GM12801 (cell line): ENCODE results near the gene RAMACL.

Experiments used
- CTCF ChIP-seq: IDR thresholded peaks from one replicate; pipeline ENCODE4 v1.5.1; 2011; ENCODE audit warnings: control low read depth; ENCODE audit not compliant: insufficient read length; ENCODE audit errors: extremely low read depth

The RAMACL gene

GRCh38 chr6:166608774-166609173 is 22.3 kb upstream of the RAMACL start:
- no peak for TF ChIP-seq CTCF

GRCh38 chr6:166605752-166606151 is 19.3 kb upstream of the RAMACL start:
- TF ChIP-seq CTCF: no peak

GRCh38 chr6:166604911-166605310 is 18.4 kb upstream of the RAMACL start:
- TF ChIP-seq CTCF: no peak

GRCh38 chr6:166604328-166604727 is 17.9 kb upstream of the RAMACL start:
- TF ChIP-seq CTCF: no peak

- no peak for TF ChIP-seq CTCF
These were observed 16.7 kb upstream of the RAMACL start for GRCh38 chr6:166603043-166603690.

GRCh38 chr6:166601956-166602355 is 15.5 kb upstream of the RAMACL start:
- TF ChIP-seq CTCF: no peak

GRCh38 chr6:166600931-166601330 is 14.5 kb upstream of the RAMACL start:
- TF ChIP-seq CTCF: no peak
